HFF-Myc (cell line): Measurements from ENCODE around the gene PBLD.

ENCODE experiments used
- DNase-seq: peaks from one replicate; pipeline ENCODE4 v3.0.0-alpha.2; 2011; ENCODE audit warnings: low read depth; ENCODE audit errors: extremely low read depth
- H3K4me3 ChIP-seq: replicated peaks from 2 replicates; pipeline ENCODE4 v1.5.1; 2011; ENCODE audit warnings: low read depth, mild to moderate bottlenecking, control low read depth, low read length
- CTCF ChIP-seq: IDR thresholded peaks from 2 replicates; pipeline ENCODE4 v1.5.1; 2012; ENCODE audit warnings: mild to moderate bottlenecking, low read depth, low read length, control low read depth; ENCODE audit errors: missing control alignments

Gene PBLD

GRCh38 chr10:68301790-68302502 lies 30.8 kb downstream of the PBLD start:
- no peak overlapping the region for H3K4me3 ChIP-seq
- TF ChIP-seq CTCF: peak; percentile 32
- peak; percentile 32 for DNase-seq

GRCh38 chr10:68301301-68301700 lies 31.4 kb downstream of the PBLD start:
- DNase-seq: no peak
- no peak overlapping the region for H3K4me3 ChIP-seq
- TF ChIP-seq CTCF: no peak

GRCh38 chr10:68296843-68297663 lies 35.7 kb downstream of the PBLD start:
- DNase-seq: peak; percentile 14
- no peak for TF ChIP-seq CTCF
- no peak overlapping the region for H3K4me3 ChIP-seq

GRCh38 chr10:68290736-68291135 lies 42.0 kb downstream of the PBLD start:
- TF ChIP-seq CTCF: no peak
- DNase-seq: no peak
- H3K4me3 ChIP-seq: no peak overlapping the region

- H3K4me3 ChIP-seq: no peak overlapping the region
- no peak for DNase-seq
- TF ChIP-seq CTCF: no peak
These were observed 44.0 kb downstream of the PBLD start for GRCh38 chr10:68288717-68289116.

GRCh38 chr10:68284062-68285001 lies 48.4 kb downstream of the PBLD start:
- no peak overlapping the region for H3K4me3 ChIP-seq
- DNase-seq: no peak
- no peak for TF ChIP-seq CTCF
